OCI-LY1 (cell line): ENCODE results near the gene SFI1.
A peak's percentile ranks its signal among the peaks of the same experiment; 100 is the strongest.

Experiments
- H2AFZ ChIP-seq: fragments of 200-600 bp; sonication (generic), shearing (Covaris generic); 2 replicates; pipeline ENCODE4 v1.6.0; 2014; ENCODE audit warnings: antibody characterized with exemption, mild to moderate bottlenecking, low read length
- H3F3A ChIP-seq: fragments of 200-600 bp; sonication (generic), shearing (Covaris generic); 2 replicates; pipeline ENCODE4 v1.6.0; 2014; ENCODE audit warnings: mild to moderate bottlenecking, antibody characterized with exemption, low read length, moderate library complexity; ENCODE audit not compliant: insufficient read depth
- H3K27ac ChIP-seq: fragments of 200-600 bp; sonication (generic); 2 replicates; pipeline ENCODE4 v1.5.1; 2014; ENCODE audit warnings: low read length, mixed run types, mild to moderate bottlenecking, low read depth; ENCODE audit not compliant: poor library complexity, severe bottlenecking
- H3K27me3 ChIP-seq: fragments of 200-600 bp; sonication (generic); 2 replicates; pipeline ENCODE4 v1.6.0; 2014; ENCODE audit warnings: antibody characterized with exemption, mild to moderate bottlenecking, low read length, moderate library complexity; ENCODE audit not compliant: insufficient read depth
- H3K36me3 ChIP-seq: fragments of 200-600 bp; sonication (generic); 2 replicates; pipeline ENCODE4 v1.6.1; 2014; ENCODE audit warnings: mild to moderate bottlenecking, antibody characterized with exemption, low read length, moderate library complexity, mixed read lengths; ENCODE audit not compliant: insufficient read depth
- H3K4me1 ChIP-seq: fragments of 200-600 bp; sonication (generic); 2 replicates; pipeline ENCODE4 v1.5.1; 2014; ENCODE audit warnings: mild to moderate bottlenecking, low read length, moderate library complexity; ENCODE audit not compliant: insufficient read depth, severe bottlenecking
- H3K4me2 ChIP-seq: fragments of 200-600 bp; sonication (generic), shearing (Covaris generic); 2 replicates; pipeline ENCODE4 v1.6.1; 2014; ENCODE audit warnings: low read length
- H3K4me3 ChIP-seq: fragments of 200-600 bp; sonication (generic); 2 replicates; pipeline ENCODE4 v1.5.1; 2014; ENCODE audit warnings: low read length, low read depth, mild to moderate bottlenecking, mixed read lengths; ENCODE audit not compliant: poor library complexity, severe bottlenecking
- H3K79me2 ChIP-seq: fragments of 200-600 bp; shearing (Covaris generic); 2 replicates; pipeline ENCODE4 v1.6.1; 2016; ENCODE audit warnings: mixed run types, low read length, mixed read lengths; ENCODE audit not compliant: insufficient read depth
- H3K9ac ChIP-seq: fragments of 200-600 bp; sonication (generic), shearing (Covaris generic); 2 replicates; pipeline ENCODE4 v1.6.1; 2014; ENCODE audit warnings: mild to moderate bottlenecking, low read length, mixed read lengths
- H3K9me2 ChIP-seq: fragments of 200-600 bp; sonication (generic), shearing (Covaris generic); 2 replicates; pipeline ENCODE4 v1.6.1; 2014; ENCODE audit warnings: low read depth, mild to moderate bottlenecking, low read length, mixed read lengths
- H3K9me3 ChIP-seq: fragments of 200-600 bp; shearing (Covaris generic); 2 replicates; pipeline ENCODE4 v1.6.1; 2014; ENCODE audit warnings: low read length, mixed read lengths
- H4K20me1 ChIP-seq: fragments of 200-600 bp; sonication (generic), shearing (Covaris generic); 2 replicates; pipeline ENCODE4 v1.6.0; 2016; ENCODE audit warnings: mild to moderate bottlenecking, low read length; ENCODE audit not compliant: insufficient read depth
- CTCF ChIP-seq: fragments of 200-600 bp; sonication (generic), shearing (Covaris generic); IDR thresholded peaks from 2 replicates; pipeline ENCODE4 v1.5.1; 2017; ENCODE audit warnings: mild to moderate bottlenecking, antibody characterized with exemption, low read length, moderate library complexity, mixed read lengths
- EZH2 ChIP-seq: fragments of 200-600 bp; sonication (generic), shearing (Covaris generic); IDR thresholded peaks from 2 replicates; pipeline ENCODE4 v1.8.0; 2017; ENCODE audit warnings: borderline replicate concordance, mixed run types, mild to moderate bottlenecking, antibody characterized with exemption, low read length, moderate library complexity, mixed read lengths

SFI1 gene

GRCh38 chr22:31497148-31497938 is 1.0 kb downstream of the SFI1 start:
- Histone ChIP-seq H3F3A (no peaks in the 10 kb centered on the region), H3K4me3 (peak overlapping the region; percentile 84), H3K79me2 (peaks cover 45% of the 10 kb centered on the region), H3K27ac (peak overlapping the region; percentile 93), H3K9me2 (no peaks in the 10 kb centered on the region), H3K36me3 (peaks cover 26% of the 10 kb centered on the region), H4K20me1 (no peaks in the 10 kb centered on the region), H3K4me1 (peaks cover 38% of the 10 kb centered on the region), H3K9ac (peak overlapping the region; percentile 95), H3K27me3 (no peaks in the 10 kb centered on the region), H3K9me3 (no peaks in the 10 kb centered on the region), H3K4me2 (peak overlapping the region; percentile 89), H2AFZ (no peak overlapping the region)
- no peak for TF ChIP-seq CTCF
- no peak for TF ChIP-seq EZH2

GRCh38 chr22:31501738-31502137 is 5.4 kb downstream of the SFI1 start:
- Histone ChIP-seq H3K4me3 (no peak overlapping the region), H3K27ac (no peak overlapping the region), H3F3A (no peaks in the 10 kb centered on the region), H3K27me3 (no peaks in the 10 kb centered on the region), H3K79me2 (peaks cover 78% of the 10 kb centered on the region), H3K9me3 (no peaks in the 10 kb centered on the region; the same call in 1 of the 2 replicates), H4K20me1 (no peaks in the 10 kb centered on the region), H2AFZ (no peak overlapping the region), H3K9me2 (no peaks in the 10 kb centered on the region), H3K4me2 (no peak overlapping the region), H3K4me1 (peaks cover 14% of the 10 kb centered on the region), H3K9ac (no peak overlapping the region), H3K36me3 (peaks cover 64% of the 10 kb centered on the region)
- TF ChIP-seq CTCF (no peak), EZH2 (no peak)

- Histone ChIP-seq H3K79me2 (peaks cover 65% of the 10 kb centered on the region), H3K4me3 (no peak overlapping the region), H3K9ac (no peak overlapping the region), H3K9me2 (no peaks in the 10 kb centered on the region), H3K4me1 (peaks cover under 1% of the 10 kb centered on the region), H3K27me3 (no peaks in the 10 kb centered on the region), H3K27ac (no peak overlapping the region), H4K20me1 (no peaks in the 10 kb centered on the region), H3K36me3 (peaks cover 78% of the 10 kb centered on the region), H3K4me2 (no peak overlapping the region), H2AFZ (no peak overlapping the region), H3F3A (no peaks in the 10 kb centered on the region), H3K9me3 (peaks cover 2% of the 10 kb centered on the region; the same call in 1 of the 2 replicates)
- TF ChIP-seq CTCF (no peak), EZH2 (no peak)
Measured at GRCh38 chr22:31503211-31503964, 7.1 kb downstream of the SFI1 start.
